ENCODE data around the gene PLEKHA6.
A peak's percentile ranks its signal among the peaks of the same experiment; 100 is the strongest.
"Not testable (repeated sequence)": the region's sequence is repeated elsewhere in the genome, so short reads cannot be mapped to it uniquely, and the experiment has no call there.

Gene PLEKHA6

DNA sequence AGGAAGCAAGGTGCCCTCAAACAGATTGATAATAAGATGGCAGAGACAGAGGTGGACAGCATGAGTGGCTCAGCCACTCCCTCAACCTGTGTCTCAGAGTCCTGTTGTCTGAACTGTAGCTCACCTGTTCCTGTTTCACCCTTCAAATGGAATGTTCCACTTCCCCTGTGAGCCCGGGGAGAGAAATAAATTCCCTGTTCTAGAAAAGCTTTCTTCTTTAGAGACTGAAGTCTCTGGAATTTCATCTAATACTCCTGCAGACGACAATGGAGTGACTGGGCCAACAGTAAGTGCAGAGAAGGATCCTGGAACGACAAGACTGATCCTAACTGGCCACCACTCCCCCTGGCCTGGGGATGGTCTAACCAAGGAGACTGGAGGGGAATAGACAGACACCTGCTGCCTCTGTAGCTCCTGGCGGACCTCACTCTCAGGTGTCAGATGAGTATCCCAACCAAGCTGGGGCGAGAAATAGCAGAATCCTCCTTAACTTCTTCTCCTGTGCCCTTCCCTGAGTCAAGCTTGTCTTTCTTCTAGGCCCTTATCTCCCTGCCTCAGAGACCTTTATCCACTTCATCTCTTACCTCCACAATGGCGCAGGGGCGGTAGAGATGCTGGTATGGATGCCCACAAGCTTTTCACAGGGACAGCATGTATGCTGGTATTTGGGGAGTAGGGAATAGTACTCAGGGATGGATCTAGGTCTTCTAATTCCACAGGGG is 45.4 kb downstream of the PLEKHA6 start:
- no CpG with 5 or more reads among the region's 7 CpGs for WGBS (ENCODE audit: extremely low coverage, insufficient coverage, low lambda C conversion rate)
- no peak overlapping the region for H3K27ac ChIP-seq (ENCODE audit: low read depth, low read length)
- H3K23ac ChIP-seq (ENCODE audit: low read length) = no peak overlapping the region

DNA sequence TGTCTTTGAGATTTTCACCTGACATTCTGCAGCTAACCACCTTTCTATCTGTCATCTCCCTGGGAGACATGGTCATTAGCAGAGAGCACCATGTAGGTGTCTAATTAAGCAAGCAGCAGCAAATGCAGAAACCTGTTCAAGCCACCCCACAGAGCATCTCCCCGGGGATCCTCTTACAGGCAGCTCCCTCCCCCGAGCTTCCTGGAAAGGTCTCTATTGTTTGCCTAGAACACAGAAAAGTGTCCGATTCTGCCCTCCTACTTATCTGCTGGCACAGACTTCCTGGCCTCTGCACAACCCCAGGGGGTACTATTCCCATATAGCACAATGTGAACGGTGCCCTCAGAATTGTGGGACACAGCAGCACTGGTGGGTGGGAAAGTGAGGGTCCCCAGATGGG is 46.1 kb downstream of the PLEKHA6 start:
- Histone ChIP-seq H3K4me2 (ENCODE audit: low read length) (no peak overlapping the region), H3K18ac (ENCODE audit: low read length) (no peak overlapping the region), H3K4ac (ENCODE audit: low read depth, low read length) (no peak overlapping the region), H4K5ac (ENCODE audit: low read length) (no peak overlapping the region), H3K36me3 (ENCODE audit: control insufficient read depth, insufficient read depth, low read length) (no peaks in the 10 kb centered on the region), H2BK15ac (replicated peaks; ENCODE audit: low read depth) (no peak overlapping the region), H3K23ac (ENCODE audit: low read length) (no peak overlapping the region), H3K27ac (ENCODE audit: low read depth, low read length) (no peak overlapping the region), H3K27me3 (ENCODE audit: insufficient read depth, low read length, poor library complexity) (no peaks in the 10 kb centered on the region), H3K56ac (ENCODE audit: low read length) (no peak overlapping the region), H3K79me2 (ENCODE audit: control insufficient read depth, insufficient read depth, low read length) (no peaks in the 10 kb centered on the region), H2BK5ac (ENCODE audit: low read length) (no peak overlapping the region), H2AK5ac (ENCODE audit: low read length) (no peak overlapping the region), H3K4me1 (ENCODE audit: control insufficient read depth, low read depth, low read length) (peaks cover 7% of the 10 kb centered on the region), H4K8ac (ENCODE audit: low read depth, low read length) (no peak overlapping the region), H3K4me3 (ENCODE audit: low read length) (no peak overlapping the region), H3K9ac (ENCODE audit: low read length) (no peak overlapping the region), H3K79me1 (ENCODE audit: low read length) (no peaks in the 10 kb centered on the region), H2BK120ac (ENCODE audit: low read depth, low read length) (no peak overlapping the region)
- no peak for DNase-seq
- no CpG with 5 or more reads among the region's 4 CpGs for WGBS (ENCODE audit: extremely low coverage, insufficient coverage, low lambda C conversion rate)

More for the DNA sequence above, 45.4 kb downstream of the PLEKHA6 start:
- peaks cover 7% of the 10 kb centered on the region for H3K4me1 ChIP-seq (ENCODE audit: control insufficient read depth, low read depth, low read length)
- H3K4me2 ChIP-seq (ENCODE audit: low read length) = no peak overlapping the region
- H3K79me1 ChIP-seq (ENCODE audit: low read length) = no peaks in the 10 kb centered on the region
- no peaks in the 10 kb centered on the region for H3K27me3 ChIP-seq (ENCODE audit: insufficient read depth, low read length, poor library complexity)
- no peaks in the 10 kb centered on the region for H3K36me3 ChIP-seq (ENCODE audit: control insufficient read depth, insufficient read depth, low read length)
- H2AK5ac ChIP-seq (ENCODE audit: low read length) = no peak overlapping the region
- H2BK120ac ChIP-seq (ENCODE audit: low read depth, low read length) = no peak overlapping the region
- DNase-seq = peak; percentile 17
- H2BK15ac ChIP-seq (replicated peaks; ENCODE audit: low read depth) = no peak overlapping the region
- H3K79me2 ChIP-seq (ENCODE audit: control insufficient read depth, insufficient read depth, low read length) = no peaks in the 10 kb centered on the region
- H3K4ac ChIP-seq (ENCODE audit: low read depth, low read length) = no peak overlapping the region
- no peak overlapping the region for H3K18ac ChIP-seq (ENCODE audit: low read length)
- no peak overlapping the region for H3K56ac ChIP-seq (ENCODE audit: low read length)
- no peak overlapping the region for H3K9ac ChIP-seq (ENCODE audit: low read length)
- H4K8ac ChIP-seq (ENCODE audit: low read depth, low read length) = no peak overlapping the region
- H3K4me3 ChIP-seq (ENCODE audit: low read length) = no peak overlapping the region
- no peak overlapping the region for H4K5ac ChIP-seq (ENCODE audit: low read length)
- H2BK5ac ChIP-seq (ENCODE audit: low read length) = no peak overlapping the region

DNA sequence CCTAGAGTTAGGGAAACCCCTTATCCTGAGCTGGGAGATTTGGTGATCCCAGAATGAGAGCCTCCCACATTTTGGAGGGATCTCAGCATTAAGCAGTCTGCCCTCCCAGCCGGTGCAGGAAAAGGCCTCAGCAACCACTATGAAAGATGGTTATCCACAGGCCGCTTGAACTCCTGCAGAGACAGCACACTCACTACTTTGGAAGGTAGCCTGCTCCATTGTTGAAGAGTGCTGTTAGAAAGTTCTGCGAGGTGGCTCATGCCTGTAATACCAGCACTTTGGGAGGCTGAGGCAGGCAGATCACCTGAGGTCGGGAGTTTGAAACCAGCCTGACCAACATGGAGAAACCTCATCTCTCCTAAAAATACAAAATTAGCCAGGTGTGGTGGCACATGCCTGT is 48.8 kb downstream of the PLEKHA6 start:
- H3K27me3 ChIP-seq (ENCODE audit: insufficient read depth, low read length, poor library complexity); H4K8ac ChIP-seq (ENCODE audit: low read depth, low read length); H3K79me2 ChIP-seq (ENCODE audit: control insufficient read depth, insufficient read depth, low read length); H3K9ac ChIP-seq (ENCODE audit: low read length); H3K18ac ChIP-seq (ENCODE audit: low read length); H2BK15ac ChIP-seq (replicated peaks; ENCODE audit: low read depth); H3K4ac ChIP-seq (ENCODE audit: low read depth, low read length); H3K36me3 ChIP-seq (ENCODE audit: control insufficient read depth, insufficient read depth, low read length); H2BK5ac ChIP-seq (ENCODE audit: low read length); H3K4me3 ChIP-seq (ENCODE audit: low read length); H3K23ac ChIP-seq (ENCODE audit: low read length); H3K56ac ChIP-seq (ENCODE audit: low read length); H2BK120ac ChIP-seq (ENCODE audit: low read depth, low read length); H4K5ac ChIP-seq (ENCODE audit: low read length); H3K27ac ChIP-seq (ENCODE audit: low read depth, low read length); H3K4me2 ChIP-seq (ENCODE audit: low read length); DNase-seq; H3K4me1 ChIP-seq (ENCODE audit: control insufficient read depth, low read depth, low read length); H3K79me1 ChIP-seq (ENCODE audit: low read length); H2AK5ac ChIP-seq (ENCODE audit: low read length): not testable (repeated sequence)
- no CpG with 5 or more reads among the region's 4 CpGs for WGBS (ENCODE audit: extremely low coverage, insufficient coverage, low lambda C conversion rate)

GRCh38 chr1:204308023-204308628 is 51.6 kb downstream of the PLEKHA6 start:
- Histone ChIP-seq H3K79me2 (ENCODE audit: control insufficient read depth, insufficient read depth, low read length) (no peaks in the 10 kb centered on the region), H2BK5ac (ENCODE audit: low read length) (no peak overlapping the region), H3K4me2 (ENCODE audit: low read length) (no peak overlapping the region), H3K4ac (ENCODE audit: low read depth, low read length) (no peak overlapping the region), H3K9ac (ENCODE audit: low read length) (no peak overlapping the region), H3K4me1 (ENCODE audit: control insufficient read depth, low read depth, low read length) (peaks cover 10% of the 10 kb centered on the region), H2AK5ac (ENCODE audit: low read length) (no peak overlapping the region), H3K56ac (ENCODE audit: low read length) (no peak overlapping the region), H3K36me3 (ENCODE audit: control insufficient read depth, insufficient read depth, low read length) (no peaks in the 10 kb centered on the region), H3K4me3 (ENCODE audit: low read length) (no peak overlapping the region), H3K27ac (ENCODE audit: low read depth, low read length) (no peak overlapping the region), H3K27me3 (ENCODE audit: insufficient read depth, low read length, poor library complexity) (no peaks in the 10 kb centered on the region), H3K79me1 (ENCODE audit: low read length) (no peaks in the 10 kb centered on the region), H4K5ac (ENCODE audit: low read length) (no peak overlapping the region), H2BK120ac (ENCODE audit: low read depth, low read length) (no peak overlapping the region), H3K18ac (ENCODE audit: low read length) (no peak overlapping the region), H2BK15ac (replicated peaks; ENCODE audit: low read depth) (no peak overlapping the region), H4K8ac (ENCODE audit: low read depth, low read length) (no peak overlapping the region), H3K23ac (ENCODE audit: low read length) (no peak overlapping the region)
- WGBS (ENCODE audit: extremely low coverage, insufficient coverage, low lambda C conversion rate) = no CpG with 5 or more reads among the region's 4 CpGs
- no peak for DNase-seq

DNA sequence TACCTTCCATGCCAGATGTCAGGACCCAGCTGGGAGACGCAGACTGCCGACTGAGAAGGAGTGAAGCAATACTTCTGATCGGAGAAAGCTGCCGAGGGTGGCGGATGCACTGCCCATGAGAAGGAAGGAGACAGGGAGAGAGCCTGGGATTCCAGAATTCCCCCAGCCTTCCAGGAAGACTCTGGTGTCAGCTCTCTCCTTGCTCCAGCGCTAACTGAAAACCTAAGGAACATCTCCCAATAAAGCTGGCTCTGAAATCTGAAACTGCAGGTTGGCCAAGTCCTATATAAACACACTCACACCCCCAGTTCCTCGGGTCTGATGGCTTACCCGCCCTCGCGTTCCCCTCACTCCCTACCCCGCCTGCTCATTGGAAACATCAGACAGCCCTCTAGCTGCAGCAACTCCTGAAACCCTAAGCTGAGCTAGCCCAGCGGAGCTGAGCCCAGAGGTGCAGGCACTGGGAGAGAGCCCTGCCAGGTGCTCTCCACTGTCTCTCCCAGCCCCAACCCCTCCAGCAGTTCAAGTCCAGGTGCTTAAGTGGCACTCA is 52.3 kb downstream of the PLEKHA6 start:
- Histone ChIP-seq H3K18ac (ENCODE audit: low read length) (no peak overlapping the region), H2BK5ac (ENCODE audit: low read length) (no peak overlapping the region), H3K56ac (ENCODE audit: low read length) (no peak overlapping the region), H3K27ac (ENCODE audit: low read depth, low read length) (no peak overlapping the region), H4K8ac (ENCODE audit: low read depth, low read length) (no peak overlapping the region), H3K27me3 (ENCODE audit: insufficient read depth, low read length, poor library complexity) (no peaks in the 10 kb centered on the region), H4K5ac (ENCODE audit: low read length) (no peak overlapping the region), H3K79me1 (ENCODE audit: low read length) (no peaks in the 10 kb centered on the region), H2AK5ac (ENCODE audit: low read length) (no peak overlapping the region), H3K4me2 (ENCODE audit: low read length) (peak overlapping the region; percentile 2), H2BK15ac (replicated peaks; ENCODE audit: low read depth) (no peak overlapping the region), H3K23ac (ENCODE audit: low read length) (no peak overlapping the region), H3K79me2 (ENCODE audit: control insufficient read depth, insufficient read depth, low read length) (no peaks in the 10 kb centered on the region), H3K36me3 (ENCODE audit: control insufficient read depth, insufficient read depth, low read length) (no peaks in the 10 kb centered on the region), H3K9ac (ENCODE audit: low read length) (no peak overlapping the region), H3K4ac (ENCODE audit: low read depth, low read length) (no peak overlapping the region), H2BK120ac (ENCODE audit: low read depth, low read length) (no peak overlapping the region), H3K4me1 (ENCODE audit: control insufficient read depth, low read depth, low read length) (peaks cover 10% of the 10 kb centered on the region), H3K4me3 (ENCODE audit: low read length) (no peak overlapping the region)
- no CpG with 5 or more reads among the region's 12 CpGs for WGBS (ENCODE audit: extremely low coverage, insufficient coverage, low lambda C conversion rate)
- peak; percentile 68 for DNase-seq

Data from mesendoderm (in vitro differentiated cells).